GM12878 (cell line): ENCODE results near the gene CAMKK2. TPM values are rescaled to one million over a fixed set of nuclear protein-coding genes. Genes with fewer than 3 reads are reported as not detected.

Experiments
- ATAC-seq: fragments of 200-7000 bp; cut with Tn5 transposase; 3 replicates; pipeline ENCODE4 v1.9.1; 2020; ENCODE audit warnings: mild to moderate bottlenecking, moderate library complexity
- BruUV-seq: library from RNA; stranded (reverse); fragments of 400-500 nt; replicated peaks from 2 replicates; lab custom pipeline; 2021; lab: Mats Ljungman, UMichigan
- CTCF ChIA-PET: fragments of 300-600 bp; sonication (Branson Sonifier 250); formaldehyde crosslinking; extraction: SDS; loops from one replicate; lab custom pipeline; 2021; ENCODE audit warnings: inconsistent platforms; lab: Yijun Ruan, JAX
- POLR2A ChIA-PET: fragments of 350-600 bp; formaldehyde crosslinking; extraction: SDS; loops from one replicate; lab custom pipeline; 2021; ENCODE audit warnings: inconsistent platforms; lab: Charles Lee
- RAD21 ChIA-PET: fragments of 300-600 bp; sonication (Branson Sonifier 250); formaldehyde crosslinking; loops from one replicate; lab custom pipeline; 2023; ENCODE audit warnings: antibody characterized with exemption; ENCODE audit not compliant: unreplicated experiment; lab: Charles Lee
- SMC1A ChIA-PET: fragments of 300-600 bp; sonication (Branson Sonifier 250); formaldehyde crosslinking; loops from one replicate; lab custom pipeline; 2023; ENCODE audit not compliant: unreplicated experiment, uncharacterized antibody; lab: Charles Lee
- DNase-seq: peaks from one replicate; pipeline ENCODE4 v3.0.0-alpha.2; 2011; ENCODE audit warnings: low read depth, low spot score
- FAIRE-seq: peaks from 3 replicates; lab custom pipeline; 2011; peaks lifted over from hg19 to GRCh38; lab: Jason Lieb, UNC
- H2AFZ ChIP-seq: 2 replicates; pipeline ENCODE4 v1.6.0; 2011; ENCODE audit warnings: low read depth, low read length, control low read depth; ENCODE audit not compliant: control insufficient read depth
- H3K27ac ChIP-seq: 2 replicates; pipeline ENCODE4 v1.5.1; 2011; ENCODE audit warnings: control low read depth; ENCODE audit not compliant: control insufficient read depth, insufficient read depth
- H3K27me3 ChIP-seq, 2 experiments: replicated peaks in 1 of 2; 2 replicates each; pipeline versions ENCODE4 v1.6.0 to v1.6.1; 2011; ENCODE audit warnings: low read length in 1 of 2; ENCODE audit not compliant: control insufficient read depth in 2 of 2, insufficient read depth in 2 of 2
- H3K36me3 ChIP-seq, 2 experiments: 2 replicates each; pipeline ENCODE4 v1.5.1; 2011; ENCODE audit warnings: low read length in 1 of 2; ENCODE audit not compliant: control insufficient read depth in 2 of 2, insufficient read depth in 2 of 2
- H3K4me1 ChIP-seq: 2 replicates; pipeline ENCODE4 v1.6.1; 2011; ENCODE audit warnings: mild to moderate bottlenecking, low read length, moderate library complexity, mixed read lengths; ENCODE audit not compliant: control insufficient read depth, insufficient read depth
- H3K4me2 ChIP-seq: 2 replicates; pipeline ENCODE4 v1.6.0; 2011; ENCODE audit warnings: control low read depth; ENCODE audit not compliant: control insufficient read depth, insufficient read depth
- H3K4me3 ChIP-seq: fragments of 200-600 bp; sonication (generic); 2 replicates; pipeline ENCODE4 v1.5.1; 2016
- H3K79me2 ChIP-seq: 2 replicates; pipeline ENCODE4 v1.6.0; 2011; ENCODE audit warnings: low read length; ENCODE audit not compliant: control insufficient read depth, insufficient read depth
- H3K9ac ChIP-seq: 2 replicates; pipeline ENCODE4 v1.8.0; 2011; ENCODE audit warnings: low read length, control low read depth, mixed read lengths; ENCODE audit not compliant: control insufficient read depth, insufficient read depth
- H3K9me3 ChIP-seq: replicated peaks from 3 replicates; pipeline ENCODE4 v1.5.1; 2011; ENCODE audit warnings: mild to moderate bottlenecking, low read length; ENCODE audit not compliant: control insufficient read depth, insufficient read depth
- H4K20me1 ChIP-seq: 2 replicates; pipeline ENCODE4 v1.6.0; 2011; ENCODE audit not compliant: control insufficient read depth, insufficient read depth
- CBX3 ChIP-seq: fragments of 200-600 bp; sonication (generic); IDR thresholded peaks from 2 replicates; pipeline ENCODE4 v1.6.1; 2016; ENCODE audit warnings: low read depth, borderline replicate concordance
- CBX5 ChIP-seq: sonication (generic); IDR thresholded peaks from 2 replicates; pipeline ENCODE4 v1.6.1; 2016; ENCODE audit warnings: low read depth, moderate library complexity, mild to moderate bottlenecking, inconsistent platforms
- CTCF ChIP-seq, 3 experiments: IDR thresholded peaks in 2 of 3; conservative IDR thresholded peaks in 1 of 3; 2 replicates each; pipeline ENCODE4 v1.5.1; 2011; ENCODE audit warnings: low read depth in 3 of 3, low read length in 3 of 3, mild to moderate bottlenecking in 3 of 3, control low read depth in 2 of 3, moderate library complexity in 2 of 3, inconsistent platforms in 1 of 3, mixed read lengths in 1 of 3; ENCODE audit not compliant: control insufficient read depth in 2 of 3, insufficient read depth in 1 of 3; ENCODE audit errors: extremely low read depth in 1 of 3
- HDAC6 ChIP-seq: fragments of 200-600 bp; sonication (generic); IDR thresholded peaks from one replicate; pipeline ENCODE4 v1.8.0; 2017; ENCODE audit warnings: antibody characterized with exemption; ENCODE audit not compliant: unreplicated experiment
- IRF5 ChIP-seq: fragments of 450-650 bp; IDR thresholded peaks from 2 replicates; pipeline ENCODE4 v1.6.1; 2017; ENCODE audit warnings: borderline replicate concordance
- NBN ChIP-seq: fragments of 450-650 bp; IDR thresholded peaks from 2 replicates; pipeline ENCODE4 v1.6.1; 2016
- NFXL1 ChIP-seq: fragments of 450-650 bp; IDR thresholded peaks from 2 replicates; pipeline ENCODE4 v1.6.1; 2017; ENCODE audit warnings: antibody characterized with exemption, mild to moderate bottlenecking, borderline replicate concordance
- PBX3 ChIP-seq: IDR thresholded peaks from 2 replicates; pipeline ENCODE4 v1.6.1; 2011; ENCODE audit warnings: mild to moderate bottlenecking, low read depth, low read length, moderate library complexity; ENCODE audit not compliant: insufficient replicate concordance
- POLR2AphosphoS5 ChIP-seq: IDR thresholded peaks from 2 replicates; pipeline ENCODE4 v1.6.1; 2011; ENCODE audit warnings: mild to moderate bottlenecking, low read length, inconsistent platforms
- RELA ChIP-seq: fragments of 450-650 bp; IDR thresholded peaks from 2 replicates; pipeline ENCODE4 v1.8.0; 2014; ENCODE audit warnings: borderline replicate concordance; ENCODE audit not compliant: partially characterized antibody
- STAT1 ChIP-seq: fragments of 450-650 bp; conservative IDR thresholded peaks from 2 replicates; pipeline ENCODE4 v1.6.1; 2014; ENCODE audit warnings: antibody characterized with exemption, mild to moderate bottlenecking
- TARDBP ChIP-seq: IDR thresholded peaks from 2 replicates; pipeline ENCODE4 v1.6.1; 2016; ENCODE audit warnings: borderline replicate concordance
- TCF3 ChIP-seq: IDR thresholded peaks from 2 replicates; pipeline ENCODE4 v1.6.1; 2012; ENCODE audit warnings: low read depth, mild to moderate bottlenecking, low read length, borderline replicate concordance; ENCODE audit not compliant: insufficient read depth
- ZBED1 ChIP-seq: IDR thresholded peaks from 2 replicates; pipeline ENCODE4 v1.6.1; 2016; ENCODE audit warnings: borderline replicate concordance
- ZNF384 ChIP-seq: IDR thresholded peaks from 2 replicates; pipeline ENCODE4 v1.6.1; 2012; ENCODE audit warnings: low read depth, mild to moderate bottlenecking, low read length, improper control_type of control experiment, borderline replicate concordance
- WGBS: methylation state at CpG from one replicate; pipeline ENCODE4 v1.1.6; 2016; ENCODE audit warnings: low lambda C conversion rate; ENCODE audit not compliant: insufficient replicate concordance, insufficient coverage; ENCODE audit errors: missing lambda C conversion rate; 5-methylcytosine and 5-hydroxymethylcytosine counted together
- in situ Hi-C: fragments of 300-500 bp; cut with MboI; formaldehyde crosslinking; loops from 9 replicates; pipeline ENCODE4 v1.14.3; 2018; ENCODE audit warnings: mixed read lengths
- intact Hi-C: fragments of 100-400 bp; cut with micrococcal nuclease; formaldehyde crosslinking; loops from one replicate; pipeline ENCODE4 v1.14.2; 2022; ENCODE audit not compliant: unreplicated experiment
- polyA plus RNA-seq, 11 experiments: library from polyadenylated mRNA; depleted of rRNA in 4 of 11; unstranded in 6 of 11; stranded (reverse) in 5 of 11; fragments of >200 nt; fragmentation: Nextera tagmentation in 4 of 11; fragmentation: Illumina TruSeq in 1 of 11; extraction: Ambion mirVana in 4 of 11; extraction: Trizol in 1 of 11; gene quantifications; 1 replicate in 1 of 11; 2 replicates in 10 of 11; pipeline versions ENCODE4 v1.2.1 to v1.2.3, GENCODE V29; 2011 to 2016; ENCODE audit warnings: inconsistent platforms in 2 of 11, missing spikeins in 2 of 11, low read depth in 1 of 11
- total RNA-seq, 4 experiments: library from RNA; depleted of rRNA in 3 of 4; stranded (reverse); fragments of >200 nt in 3 of 4; fragmentation: Illumina TruSeq in 1 of 4; extraction: Trizol in 1 of 4; gene quantifications; 2 replicates each; pipeline versions ENCODE4 v1.2.1 to v1.2.3, GENCODE V29; 2013 to 2021

The CAMKK2 gene
- total and polyA plus RNA-seq, 10 of the 15 experiments (the other 5 are each of a cell fraction or from before 2014, with no cell fraction given): 5.2 to 40.6 (median 26.6) TPM

GRCh38 chr12:121331248-121331647 is 34.7 kb upstream of the CAMKK2 start:
- FAIRE-seq: no peak
- no peaks in the 10 kb centered on the region for H3K4me1 ChIP-seq
- H4K20me1 ChIP-seq: no peaks in the 10 kb centered on the region
- no peak overlapping the region for H3K4me3 ChIP-seq
- no TSS peak for BruUV-seq
- SMC1A ChIA-PET: interaction anchor here (0.6 to 1.0 kb wide), 4 partner anchors 108 to 440 kb away, joined by 3 read pairs; no protein-coding TSS in a partner anchor
- DNase-seq: no peak
- H3K4me2 ChIP-seq: no peak overlapping the region
- H2AFZ ChIP-seq: no peak overlapping the region
- intact Hi-C loops (loop anchor here (5.0 kb wide), 2 partner anchors 71 to 351 kb away; partner anchors contain the start of gene RNF34), in situ Hi-C loops (loop anchor here (25.0 kb wide), 1 partner anchor 106 kb away; no protein-coding TSS in a partner anchor)
- POLR2A ChIA-PET: no interaction called here
- H3K79me2 ChIP-seq: no peaks in the 10 kb centered on the region
- RAD21 ChIA-PET: interaction anchor here (1.0 kb wide), 1 partner anchor 112 kb away, joined by 3 read pairs; no protein-coding TSS in a partner anchor
- WGBS: 87% methylated on average over 6 of the region's 6 CpGs
- no peak for ATAC-seq
- no peak overlapping the region for H3K27ac ChIP-seq
- H3K36me3 ChIP-seq: peaks cover 23 to 46% of the 10 kb centered on the region in 2 experiments
- CTCF ChIA-PET: interaction anchor here (1.1 kb wide), 1 partner anchor 94 kb away, joined by 3 read pairs; no protein-coding TSS in a partner anchor
- H3K9me3 ChIP-seq: no peaks in the 10 kb centered on the region
- H3K27me3 ChIP-seq: no peaks in the 10 kb centered on the region
- no peak overlapping the region for H3K9ac ChIP-seq
- TF ChIP-seq STAT1 (no peak), PBX3 (no peak), NFXL1 (no peak), CBX5 (no peak), ZNF384 (no peak), ZBED1 (no peak), NBN (no peak), RELA (no peak), POLR2AphosphoS5 (no peak), IRF5 (no peak), TCF3 (no peak), TARDBP (no peak), CTCF (IDR thresholded peaks at IDR 0.05 in 2 of 3, conservative IDR thresholded peaks at IDR 0.05 in 1 of 3; ENCODE audit: control insufficient read depth in 2 of 3, extremely low read depth in 1 of 3, insufficient read depth in 1 of 3, low read depth in 3 of 3, low read length in 3 of 3) (no peak), CBX3 (no peak), HDAC6 (no peak)
